Measurements from ENCODE around the gene MEIS2.

GRCh38 chr15:36917411-36918267 is 182.7 kb downstream of the MEIS2 start:
- TF ChIP-seq ZNF777 (CRISPR knock-in tag; IDR thresholded peaks at IDR 0.05) (no peak), BCLAF1 (IDR thresholded peaks at IDR 0.05) (no peak), HNF4G (IDR thresholded peaks at IDR 0.05; ENCODE audit: borderline replicate concordance, low read depth, low read length) (no peak), HNF4G (CRISPR knock-in tag; IDR thresholded peaks at IDR 0.05; ENCODE audit: borderline replicate concordance, low read depth) (no peak)

Data from HepG2 (cell line).